Endothelial cell of umbilical vein (primary cell): ENCODE data around the gene LCA5L.

Experiments used
- TF ChIP-seq, protein P1 (sequence below): IDR thresholded peaks from 2 replicates; pipeline ENCODE4 v1.6.1; 2011; ENCODE audit not compliant: insufficient read depth, insufficient read length
- TF ChIP-seq, protein P2 (sequence below), 2 donors: IDR thresholded peaks; 1 replicate in 1 of 2; 2 replicates in 1 of 2; pipeline ENCODE4 v1.5.1; 2011; ENCODE audit warnings: low read length in 2 of 2, mild to moderate bottlenecking in 2 of 2, moderate library complexity in 2 of 2, control low read depth in 1 of 2, inconsistent platforms in 1 of 2, low read depth in 1 of 2; ENCODE audit not compliant: insufficient read depth in 1 of 2; ENCODE audit errors: extremely low read depth in 1 of 2

DNA sequence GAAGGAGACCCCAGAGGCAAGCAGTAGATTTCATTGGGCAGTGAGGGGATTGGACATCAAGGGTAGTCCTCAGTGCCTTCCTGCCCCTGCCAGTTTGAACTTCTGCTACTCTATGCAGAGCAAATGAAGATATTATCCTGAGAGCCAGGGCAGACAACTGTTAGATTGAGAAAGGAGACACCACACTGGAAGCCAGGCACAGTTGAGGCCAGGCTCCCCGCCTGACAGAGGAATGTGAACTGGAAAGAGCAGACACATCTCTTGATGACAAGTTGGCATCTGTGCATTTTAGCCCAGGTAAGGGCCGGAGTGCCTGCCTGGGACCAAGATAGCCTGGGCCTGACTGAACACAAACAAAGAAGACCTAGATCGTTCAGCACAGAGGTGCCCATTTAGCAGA is 22.2 kb upstream of the LCA5L start:
- TF ChIP-seq, protein P1, sequence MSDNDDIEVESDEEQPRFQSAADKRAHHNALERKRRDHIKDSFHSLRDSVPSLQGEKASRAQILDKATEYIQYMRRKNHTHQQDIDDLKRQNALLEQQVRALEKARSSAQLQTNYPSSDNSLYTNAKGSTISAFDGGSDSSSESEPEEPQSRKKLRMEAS, result no peak
- TF ChIP-seq, protein P2, sequence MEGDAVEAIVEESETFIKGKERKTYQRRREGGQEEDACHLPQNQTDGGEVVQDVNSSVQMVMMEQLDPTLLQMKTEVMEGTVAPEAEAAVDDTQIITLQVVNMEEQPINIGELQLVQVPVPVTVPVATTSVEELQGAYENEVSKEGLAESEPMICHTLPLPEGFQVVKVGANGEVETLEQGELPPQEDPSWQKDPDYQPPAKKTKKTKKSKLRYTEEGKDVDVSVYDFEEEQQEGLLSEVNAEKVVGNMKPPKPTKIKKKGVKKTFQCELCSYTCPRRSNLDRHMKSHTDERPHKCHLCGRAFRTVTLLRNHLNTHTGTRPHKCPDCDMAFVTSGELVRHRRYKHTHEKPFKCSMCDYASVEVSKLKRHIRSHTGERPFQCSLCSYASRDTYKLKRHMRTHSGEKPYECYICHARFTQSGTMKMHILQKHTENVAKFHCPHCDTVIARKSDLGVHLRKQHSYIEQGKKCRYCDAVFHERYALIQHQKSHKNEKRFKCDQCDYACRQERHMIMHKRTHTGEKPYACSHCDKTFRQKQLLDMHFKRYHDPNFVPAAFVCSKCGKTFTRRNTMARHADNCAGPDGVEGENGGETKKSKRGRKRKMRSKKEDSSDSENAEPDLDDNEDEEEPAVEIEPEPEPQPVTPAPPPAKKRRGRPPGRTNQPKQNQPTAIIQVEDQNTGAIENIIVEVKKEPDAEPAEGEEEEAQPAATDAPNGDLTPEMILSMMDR (IDR thresholded peaks at IDR 0.05; ENCODE audit: extremely low read depth in 1 of 2, insufficient read depth in 1 of 2, low read depth in 1 of 2, low read length in 2 of 2), result no peak
